ENCODE measurements around the gene ADCY7. TPM values are rescaled to one million over a fixed set of nuclear protein-coding genes. Genes with fewer than 3 reads are reported as not detected.

ADCY7 gene
- total RNA-seq, 1 experiment from 2014 or later = 13.1 TPM

GRCh38 chr16:50253514-50253910 is 12.8 kb upstream of the ADCY7 start:
- H2AFZ ChIP-seq (ENCODE audit: low read length) = no peak overlapping the region
- no peaks in the 10 kb centered on the region for H3K9me3 ChIP-seq (ENCODE audit: low read length)
- no peaks in the 10 kb centered on the region for H3K9me2 ChIP-seq (replicated peaks; ENCODE audit: low read length)
- no peak overlapping the region for H3K27ac ChIP-seq (ENCODE audit: low read length)
- POLR2A ChIA-PET (ENCODE audit: unreplicated experiment) = no interaction called here
- peaks cover 16% of the 10 kb centered on the region for H3K4me1 ChIP-seq (ENCODE audit: insufficient read depth, low read length)
- CTCF ChIA-PET = no interaction called here
- TF ChIP-seq EZH2phosphoT487 (IDR thresholded peaks at IDR 0.05; ENCODE audit: borderline replicate concordance, low read length) (no peak), EZH2 (IDR thresholded peaks at IDR 0.05; ENCODE audit: low read length, unreplicated experiment) (no peak)
- TF ChIP-seq, protein P1, sequence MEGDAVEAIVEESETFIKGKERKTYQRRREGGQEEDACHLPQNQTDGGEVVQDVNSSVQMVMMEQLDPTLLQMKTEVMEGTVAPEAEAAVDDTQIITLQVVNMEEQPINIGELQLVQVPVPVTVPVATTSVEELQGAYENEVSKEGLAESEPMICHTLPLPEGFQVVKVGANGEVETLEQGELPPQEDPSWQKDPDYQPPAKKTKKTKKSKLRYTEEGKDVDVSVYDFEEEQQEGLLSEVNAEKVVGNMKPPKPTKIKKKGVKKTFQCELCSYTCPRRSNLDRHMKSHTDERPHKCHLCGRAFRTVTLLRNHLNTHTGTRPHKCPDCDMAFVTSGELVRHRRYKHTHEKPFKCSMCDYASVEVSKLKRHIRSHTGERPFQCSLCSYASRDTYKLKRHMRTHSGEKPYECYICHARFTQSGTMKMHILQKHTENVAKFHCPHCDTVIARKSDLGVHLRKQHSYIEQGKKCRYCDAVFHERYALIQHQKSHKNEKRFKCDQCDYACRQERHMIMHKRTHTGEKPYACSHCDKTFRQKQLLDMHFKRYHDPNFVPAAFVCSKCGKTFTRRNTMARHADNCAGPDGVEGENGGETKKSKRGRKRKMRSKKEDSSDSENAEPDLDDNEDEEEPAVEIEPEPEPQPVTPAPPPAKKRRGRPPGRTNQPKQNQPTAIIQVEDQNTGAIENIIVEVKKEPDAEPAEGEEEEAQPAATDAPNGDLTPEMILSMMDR (conservative IDR thresholded peaks at IDR 0.05; ENCODE audit: low read depth, low read length) = no peak
- DNase-seq = no peak
- no peak overlapping the region for H3K4me3 ChIP-seq (ENCODE audit: low read length)
- peaks cover 26% of the 10 kb centered on the region for H3K79me2 ChIP-seq (ENCODE audit: low read length)
- no peak for ATAC-seq
- H4K20me1 ChIP-seq (ENCODE audit: low read length) = no peaks in the 10 kb centered on the region
- no peaks in the 10 kb centered on the region for H3F3A ChIP-seq (ENCODE audit: low read length, unreplicated experiment)
- H3K4me2 ChIP-seq (ENCODE audit: low read length) = no peak overlapping the region
- intact Hi-C loops (cut with micrococcal nuclease) = no loop called here
- H3K27me3 ChIP-seq (ENCODE audit: low read length) = no peaks in the 10 kb centered on the region
- H3K36me3 ChIP-seq (ENCODE audit: low read depth, low read length) = no peaks in the 10 kb centered on the region
- no TSS peak for BruUV-seq (replicated peaks)
- H3K9ac ChIP-seq (ENCODE audit: low read length) = no peak overlapping the region

DNA sequence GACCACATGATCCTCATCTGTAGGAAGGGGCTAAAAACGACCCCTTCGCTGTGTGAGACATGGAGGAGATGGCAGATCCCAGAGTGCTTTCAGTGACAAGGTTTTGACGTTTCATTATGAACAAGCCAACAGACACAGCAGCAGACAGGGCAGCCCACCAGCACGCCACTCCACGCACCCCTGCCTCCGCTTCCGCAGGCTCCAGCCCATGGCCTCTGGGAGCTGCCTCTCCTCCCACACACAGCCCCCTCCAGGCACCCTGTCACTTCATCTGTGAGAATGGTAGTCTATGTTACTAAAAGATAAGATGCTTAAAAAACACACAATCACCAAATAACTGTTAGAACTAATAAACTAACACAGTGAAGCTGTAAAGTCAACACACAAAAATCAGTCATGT is 12.3 kb upstream of the ADCY7 start:
- intact Hi-C loops (cut with micrococcal nuclease) = no loop called here
- H3F3A ChIP-seq (ENCODE audit: low read length, unreplicated experiment) = no peaks in the 10 kb centered on the region
- no peak overlapping the region for H3K27ac ChIP-seq (ENCODE audit: low read length)
- ChIA-PET CTCF (no interaction called here), POLR2A (ENCODE audit: unreplicated experiment) (no interaction called here)
- H2AFZ ChIP-seq (ENCODE audit: low read length) = no peak overlapping the region
- H3K79me2 ChIP-seq (ENCODE audit: low read length) = peaks cover 20% of the 10 kb centered on the region
- TF ChIP-seq EZH2 (IDR thresholded peaks at IDR 0.05; ENCODE audit: low read length, unreplicated experiment) (no peak), EZH2phosphoT487 (IDR thresholded peaks at IDR 0.05; ENCODE audit: borderline replicate concordance, low read length) (no peak)
- TF ChIP-seq, protein P1 (conservative IDR thresholded peaks at IDR 0.05; ENCODE audit: low read depth, low read length) = no peak
- no peaks in the 10 kb centered on the region for H4K20me1 ChIP-seq (ENCODE audit: low read length)
- no TSS peak for BruUV-seq (replicated peaks)
- no peaks in the 10 kb centered on the region for H3K27me3 ChIP-seq (ENCODE audit: low read length)
- H3K4me2 ChIP-seq (ENCODE audit: low read length) = no peak overlapping the region
- no peak for ATAC-seq
- H3K9me2 ChIP-seq (replicated peaks; ENCODE audit: low read length) = no peaks in the 10 kb centered on the region
- peaks cover 16% of the 10 kb centered on the region for H3K4me1 ChIP-seq (ENCODE audit: insufficient read depth, low read length)
- DNase-seq = no peak
- H3K9me3 ChIP-seq (ENCODE audit: low read length) = no peaks in the 10 kb centered on the region
- no peak overlapping the region for H3K9ac ChIP-seq (ENCODE audit: low read length)
- no peak overlapping the region for H3K4me3 ChIP-seq (ENCODE audit: low read length)
- no peaks in the 10 kb centered on the region for H3K36me3 ChIP-seq (ENCODE audit: low read depth, low read length)

GRCh38 chr16:50255538-50255937 is 10.8 kb upstream of the ADCY7 start:
- H3K36me3 ChIP-seq (ENCODE audit: low read depth, low read length) = no peaks in the 10 kb centered on the region
- ATAC-seq (no peak), DNase-seq (no peak)
- BruUV-seq (replicated peaks) = no TSS peak
- no peak overlapping the region for H3K9ac ChIP-seq (ENCODE audit: low read length)
- ChIA-PET POLR2A (ENCODE audit: unreplicated experiment) (no interaction called here), CTCF (no interaction called here)
- H3K4me2 ChIP-seq (ENCODE audit: low read length) = no peak overlapping the region
- no peak overlapping the region for H2AFZ ChIP-seq (ENCODE audit: low read length)
- H3K79me2 ChIP-seq (ENCODE audit: low read length) = peaks cover 14% of the 10 kb centered on the region
- no peaks in the 10 kb centered on the region for H3F3A ChIP-seq (ENCODE audit: low read length, unreplicated experiment)
- no peak for TF ChIP-seq EZH2 (IDR thresholded peaks at IDR 0.05; ENCODE audit: low read length, unreplicated experiment)
- no peak for TF ChIP-seq EZH2phosphoT487 (IDR thresholded peaks at IDR 0.05; ENCODE audit: borderline replicate concordance, low read length)
- TF ChIP-seq, protein P1 (conservative IDR thresholded peaks at IDR 0.05; ENCODE audit: low read depth, low read length) = no peak
- H3K4me1 ChIP-seq (ENCODE audit: insufficient read depth, low read length) = peaks cover 15% of the 10 kb centered on the region
- H3K27me3 ChIP-seq (ENCODE audit: low read length) = no peaks in the 10 kb centered on the region
- no peak overlapping the region for H3K4me3 ChIP-seq (ENCODE audit: low read length)
- intact Hi-C loops (cut with micrococcal nuclease) = no loop called here
- no peaks in the 10 kb centered on the region for H3K9me2 ChIP-seq (replicated peaks; ENCODE audit: low read length)
- H4K20me1 ChIP-seq (ENCODE audit: low read length) = no peaks in the 10 kb centered on the region
- no peaks in the 10 kb centered on the region for H3K9me3 ChIP-seq (ENCODE audit: low read length)
- H3K27ac ChIP-seq (ENCODE audit: low read length) = no peak overlapping the region
